Measurements from ENCODE around the gene ACMSD.

ACMSD gene

DNA sequence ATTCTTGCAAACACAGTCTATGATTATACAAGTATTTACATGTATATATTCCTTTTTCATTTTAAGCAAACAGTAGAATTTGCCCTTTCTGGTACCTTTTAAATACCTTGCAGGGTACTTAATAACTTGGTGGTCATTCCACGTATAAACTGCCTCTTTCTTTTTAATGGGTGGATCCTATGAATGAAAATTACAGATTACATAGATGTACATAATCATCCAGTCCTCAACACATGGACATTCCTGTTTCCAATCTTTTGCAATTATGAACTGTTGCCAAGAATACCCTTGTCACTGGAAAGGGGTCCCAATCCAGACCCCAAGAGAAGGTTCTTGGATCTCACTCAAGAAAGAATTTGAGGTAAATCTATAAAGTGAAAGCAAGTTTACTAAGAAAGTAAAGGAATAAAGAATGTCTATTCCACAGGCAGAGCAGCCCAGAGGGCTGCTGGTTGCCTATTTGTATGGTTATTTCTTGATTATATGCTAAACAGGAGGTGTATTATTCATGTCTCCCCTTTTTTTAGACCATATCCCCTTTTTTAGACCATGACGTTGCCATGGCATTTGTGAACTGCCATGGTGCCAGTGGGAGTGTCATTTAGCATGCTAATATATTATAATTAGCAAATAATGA, 72.5 kb downstream of the ACMSD start:
- DNase-seq = no peak
- H3K9ac ChIP-seq (ENCODE audit: low read length) = no peak overlapping the region
- H4K20me1 ChIP-seq (ENCODE audit: insufficient read depth, low read length) = no peaks in the 10 kb centered on the region
- no peaks in the 10 kb centered on the region for H3K9me3 ChIP-seq (replicated peaks; ENCODE audit: insufficient read depth, low read length)
- no peaks in the 10 kb centered on the region for H3K36me3 ChIP-seq (replicated peaks; ENCODE audit: insufficient read depth, low read length)
- H2AFZ ChIP-seq (ENCODE audit: low read length) = no peak overlapping the region
- no peaks in the 10 kb centered on the region for H3F3A ChIP-seq (ENCODE audit: insufficient read depth, low read length)
- H3K79me2 ChIP-seq (ENCODE audit: low read length) = no peaks in the 10 kb centered on the region
- no peak overlapping the region for H3K4me3 ChIP-seq (ENCODE audit: low read length)
- H3K4me2 ChIP-seq (ENCODE audit: low read depth, low read length) = no peak overlapping the region
- H3K27me3 ChIP-seq (replicated peaks; ENCODE audit: insufficient read depth, low read length) = no peaks in the 10 kb centered on the region
- H3K4me1 ChIP-seq (ENCODE audit: low read length) = no peaks in the 10 kb centered on the region
- H3K27ac ChIP-seq (ENCODE audit: low read length) = no peak overlapping the region
- no peaks in the 10 kb centered on the region for H3K9me2 ChIP-seq (replicated peaks; ENCODE audit: insufficient read depth, low read length)
- TF ChIP-seq EZH2phosphoT487 (IDR thresholded peaks at IDR 0.05; ENCODE audit: low read length) (no peak), CTCF (IDR thresholded peaks at IDR 0.05; ENCODE audit: low read length) (no peak), EZH2 (optimal IDR thresholded peaks at IDR 0.05; ENCODE audit: low read depth, low read length) (no peak)

- Histone ChIP-seq H3K9me3 (replicated peaks; ENCODE audit: insufficient read depth, low read length) (no peaks in the 10 kb centered on the region), H3K9me2 (replicated peaks; ENCODE audit: insufficient read depth, low read length) (no peaks in the 10 kb centered on the region), H3F3A (ENCODE audit: insufficient read depth, low read length) (no peaks in the 10 kb centered on the region), H3K4me2 (ENCODE audit: low read depth, low read length) (no peak overlapping the region), H3K9ac (ENCODE audit: low read length) (no peak overlapping the region), H3K4me3 (ENCODE audit: low read length) (no peak overlapping the region), H3K27ac (ENCODE audit: low read length) (no peak overlapping the region), H2AFZ (ENCODE audit: low read length) (no peak overlapping the region), H4K20me1 (ENCODE audit: insufficient read depth, low read length) (no peaks in the 10 kb centered on the region), H3K79me2 (ENCODE audit: low read length) (no peaks in the 10 kb centered on the region), H3K36me3 (replicated peaks; ENCODE audit: insufficient read depth, low read length) (no peaks in the 10 kb centered on the region), H3K4me1 (ENCODE audit: low read length) (no peaks in the 10 kb centered on the region), H3K27me3 (replicated peaks; ENCODE audit: insufficient read depth, low read length) (no peaks in the 10 kb centered on the region)
- DNase-seq = no peak
- TF ChIP-seq EZH2phosphoT487 (IDR thresholded peaks at IDR 0.05; ENCODE audit: low read length) = no peak
- TF ChIP-seq CTCF (IDR thresholded peaks at IDR 0.05; ENCODE audit: low read length) = no peak
These were observed 73.0 kb downstream of the ACMSD start for GRCh38 chr2:134911400-134911785.

- Histone ChIP-seq H3K27ac (ENCODE audit: low read length) (no peak overlapping the region), H3K4me1 (ENCODE audit: low read length) (peaks cover 7% of the 10 kb centered on the region; the same call in 1 of the 2 replicates), H3K4me3 (ENCODE audit: low read length) (no peak overlapping the region), H3K79me2 (ENCODE audit: low read length) (peaks cover 8% of the 10 kb centered on the region), H3K27me3 (replicated peaks; ENCODE audit: insufficient read depth, low read length) (no peaks in the 10 kb centered on the region), H3K36me3 (replicated peaks; ENCODE audit: insufficient read depth, low read length) (no peaks in the 10 kb centered on the region), H3K9ac (ENCODE audit: low read length) (no peak overlapping the region), H3K9me3 (replicated peaks; ENCODE audit: insufficient read depth, low read length) (no peaks in the 10 kb centered on the region), H3K9me2 (replicated peaks; ENCODE audit: insufficient read depth, low read length) (no peaks in the 10 kb centered on the region), H3F3A (ENCODE audit: insufficient read depth, low read length) (peaks cover 5% of the 10 kb centered on the region; the same call in 1 of the 2 replicates), H4K20me1 (ENCODE audit: insufficient read depth, low read length) (no peaks in the 10 kb centered on the region), H2AFZ (ENCODE audit: low read length) (no peak overlapping the region), H3K4me2 (ENCODE audit: low read depth, low read length) (no peak overlapping the region)
- no peak for DNase-seq
- TF ChIP-seq EZH2phosphoT487 (IDR thresholded peaks at IDR 0.05; ENCODE audit: low read length) = no peak
- TF ChIP-seq CTCF (IDR thresholded peaks at IDR 0.05; ENCODE audit: low read length) = no peak
- no peak for TF ChIP-seq EZH2 (optimal IDR thresholded peaks at IDR 0.05; ENCODE audit: low read depth, low read length)
These were observed 73.9 kb downstream of the ACMSD start for GRCh38 chr2:134912361-134912760.
